IMR-90 (cell line): ENCODE results near the gene PCBP1. TPM values are rescaled to one million over a fixed set of nuclear protein-coding genes. Genes with fewer than 3 reads are reported as not detected.

Experiments
- ATAC-seq: fragments of 200-7000 bp; cut with Tn5 transposase; 2 replicates; pipeline ENCODE4 v1.9.1; 2020; ENCODE audit warnings: low read depth, mild to moderate bottlenecking, moderate library complexity
- BruUV-seq: library from RNA; stranded (reverse); fragments of 400-500 nt; replicated peaks from 2 replicates; lab custom pipeline; 2021; lab: Mats Ljungman, UMichigan
- CTCF ChIA-PET: fragments of 300-600 bp; formaldehyde crosslinking; extraction: SDS; loops from one replicate; lab custom pipeline; 2021; ENCODE audit warnings: antibody characterized with exemption; lab: Yijun Ruan, JAX
- POLR2A ChIA-PET: fragments of 300-600 bp; sonication (Branson Sonifier 250); formaldehyde crosslinking; loops from one replicate; lab custom pipeline; 2022; ENCODE audit warnings: antibody characterized with exemption; ENCODE audit not compliant: unreplicated experiment; lab: Charles Lee
- DNase-seq: peaks from one replicate; pipeline ENCODE4 v3.0.0; 2013
- H2AFZ ChIP-seq: replicated peaks from 2 replicates; pipeline ENCODE3; 2013; ENCODE audit warnings: low read length, mild to moderate bottlenecking; ENCODE audit not compliant: poor library complexity
- H2AK5ac ChIP-seq: 2 replicates; pipeline ENCODE4 v1.6.1; 2013; ENCODE audit warnings: low read depth, low read length, inconsistent platforms
- H2AK9ac ChIP-seq: replicated peaks from 2 replicates; pipeline ENCODE3; 2013; ENCODE audit warnings: mild to moderate bottlenecking, low read depth, low read length, moderate library complexity; ENCODE audit not compliant: poor library complexity
- H2BK120ac ChIP-seq: 2 replicates; pipeline ENCODE4 v1.6.1; 2013; ENCODE audit warnings: low read depth, low read length, inconsistent platforms
- H2BK15ac ChIP-seq: 3 replicates; pipeline ENCODE4 v1.6.1; 2013; ENCODE audit warnings: low read depth, low read length, inconsistent platforms
- H2BK20ac ChIP-seq: 2 replicates; pipeline ENCODE4 v1.6.1; 2013; ENCODE audit warnings: low read depth, mild to moderate bottlenecking, inconsistent platforms, low read length, moderate library complexity
- H2BK5ac ChIP-seq: 2 replicates; pipeline ENCODE4 v1.6.1; 2013; ENCODE audit warnings: mild to moderate bottlenecking, low read depth, low read length, inconsistent platforms; ENCODE audit not compliant: poor library complexity, severe bottlenecking
- H3K14ac ChIP-seq: replicated peaks from 2 replicates; pipeline ENCODE4 v1.6.1; 2013; ENCODE audit warnings: low read depth, low read length, inconsistent platforms
- H3K18ac ChIP-seq: 2 replicates; pipeline ENCODE4 v1.6.1; 2013; ENCODE audit warnings: low read depth, low read length, control low read depth
- H3K23ac ChIP-seq: 2 replicates; pipeline ENCODE4 v1.6.1; 2013; ENCODE audit warnings: low read depth, low read length, inconsistent platforms
- H3K27ac ChIP-seq: 2 replicates; pipeline ENCODE4 v1.5.1; 2013; ENCODE audit warnings: mild to moderate bottlenecking, control low read depth, low read length; ENCODE audit not compliant: insufficient read depth
- H3K27me3 ChIP-seq: 2 replicates; pipeline ENCODE4 v1.6.1; 2013; ENCODE audit warnings: low read length; ENCODE audit not compliant: control insufficient read depth, insufficient read depth
- H3K36me3 ChIP-seq: 2 replicates; pipeline ENCODE4 v1.6.1; 2013; ENCODE audit warnings: low read length, mixed read lengths; ENCODE audit not compliant: control insufficient read depth, insufficient read depth
- H3K4ac ChIP-seq: 2 replicates; pipeline ENCODE4 v1.6.1; 2013; ENCODE audit warnings: low read depth, low read length, inconsistent platforms
- H3K4me1 ChIP-seq: 2 replicates; pipeline ENCODE4 v1.6.1; 2013; ENCODE audit warnings: low read length, mixed read lengths; ENCODE audit not compliant: control insufficient read depth, insufficient read depth
- H3K4me2 ChIP-seq: 2 replicates; pipeline ENCODE4 v1.6.1; 2013; ENCODE audit warnings: low read depth, mild to moderate bottlenecking, control low read depth, low read length, moderate library complexity
- H3K4me3 ChIP-seq: 2 replicates; pipeline ENCODE4 v1.5.1; 2013; ENCODE audit warnings: low read depth, mild to moderate bottlenecking, control low read depth, low read length, moderate library complexity; ENCODE audit not compliant: insufficient read depth
- H3K56ac ChIP-seq: 2 replicates; pipeline ENCODE4 v1.6.1; 2013; ENCODE audit warnings: low read length, inconsistent platforms; ENCODE audit not compliant: insufficient read depth; ENCODE audit errors: extremely low read depth
- H3K79me1 ChIP-seq, 2 experiments: 2 replicates each; pipeline ENCODE4 v1.6.1; 2013; ENCODE audit warnings: low read length in 2 of 2, inconsistent platforms in 1 of 2, low read depth in 1 of 2
- H3K9ac ChIP-seq: 2 replicates; pipeline ENCODE4 v1.6.1; 2013; ENCODE audit warnings: low read depth, low read length, control low read depth
- H3K9me1 ChIP-seq: 2 replicates; pipeline ENCODE4 v1.6.1; 2013; ENCODE audit warnings: low read length, inconsistent platforms; ENCODE audit not compliant: insufficient read depth
- H3K9me3 ChIP-seq: 2 replicates; pipeline ENCODE4 v1.6.1; 2013; ENCODE audit warnings: low read length; ENCODE audit not compliant: control insufficient read depth, insufficient read depth
- H4K20me1 ChIP-seq: 2 replicates; pipeline ENCODE4 v1.6.1; 2013; ENCODE audit warnings: low read length, inconsistent platforms; ENCODE audit not compliant: insufficient read depth
- H4K5ac ChIP-seq: 2 replicates; pipeline ENCODE4 v1.6.1; 2013; ENCODE audit warnings: mild to moderate bottlenecking, low read depth, low read length, control low read depth
- H4K8ac ChIP-seq, 2 experiments: 2 replicates each; pipeline ENCODE4 v1.6.1; 2013; ENCODE audit warnings: low read depth in 2 of 2, low read length in 2 of 2, control low read depth in 1 of 2, inconsistent platforms in 1 of 2
- H4K91ac ChIP-seq: 2 replicates; pipeline ENCODE4 v1.6.1; 2013; ENCODE audit warnings: low read depth, low read length, inconsistent platforms; ENCODE audit not compliant: insufficient read depth
- BHLHE40 ChIP-seq: fragments of 150-350 bp; IDR thresholded peaks from 2 replicates; pipeline ENCODE4 v1.6.1; 2016; ENCODE audit warnings: mild to moderate bottlenecking, low read depth, low read length
- CEBPB ChIP-seq: IDR thresholded peaks from 2 replicates; pipeline ENCODE4 v1.6.1; 2012; ENCODE audit warnings: low read depth, low read length, improper control_type of control experiment
- CHD1 ChIP-seq: IDR thresholded peaks from 2 replicates; pipeline ENCODE4 v1.6.1; 2012; ENCODE audit warnings: low read depth, low read length, improper control_type of control experiment
- CTCF ChIP-seq: conservative IDR thresholded peaks from 2 replicates; pipeline ENCODE4 v1.5.1; 2012; ENCODE audit warnings: mild to moderate bottlenecking, low read depth, low read length, improper control_type of control experiment
- ELK1 ChIP-seq: fragments of 150-350 bp; IDR thresholded peaks from 2 replicates; pipeline ENCODE4 v1.6.1; 2016; ENCODE audit warnings: low read depth, mild to moderate bottlenecking, low read length, moderate library complexity, borderline replicate concordance
- MAFK ChIP-seq: IDR thresholded peaks from 2 replicates; pipeline ENCODE4 v1.6.1; 2012; ENCODE audit warnings: low read depth, low read length, improper control_type of control experiment
- MAZ ChIP-seq: IDR thresholded peaks from 2 replicates; pipeline ENCODE4 v1.6.1; 2012; ENCODE audit warnings: low read depth, mild to moderate bottlenecking, low read length, improper control_type of control experiment, moderate library complexity, borderline replicate concordance
- MXI1 ChIP-seq: IDR thresholded peaks from 2 replicates; pipeline ENCODE4 v1.6.1; 2012; ENCODE audit warnings: low read depth, mild to moderate bottlenecking, low read length, moderate library complexity, borderline replicate concordance
- NFE2L2 ChIP-seq: fragments of 150-350 bp; IDR thresholded peaks from 2 replicates; pipeline ENCODE4 v1.6.1; 2016; ENCODE audit warnings: low read depth, mild to moderate bottlenecking, low read length
- POLR2A ChIP-seq: IDR thresholded peaks from 2 replicates; pipeline ENCODE4 v1.6.1; 2012; ENCODE audit warnings: mild to moderate bottlenecking, low read depth, low read length
- RAD21 ChIP-seq: IDR thresholded peaks from 2 replicates; pipeline ENCODE4 v1.6.1; 2012; ENCODE audit warnings: low read length, improper control_type of control experiment
- RCOR1 ChIP-seq: IDR thresholded peaks from 2 replicates; pipeline ENCODE4 v1.6.1; 2012; ENCODE audit warnings: mild to moderate bottlenecking, low read length, improper control_type of control experiment; ENCODE audit not compliant: insufficient replicate concordance
- RFX5 ChIP-seq: IDR thresholded peaks from 2 replicates; pipeline ENCODE4 v1.8.0; 2012; ENCODE audit warnings: low read depth, mild to moderate bottlenecking, low read length, moderate library complexity
- SMC3 ChIP-seq: fragments of 150-350 bp; IDR thresholded peaks from 2 replicates; pipeline ENCODE4 v1.6.1; 2016; ENCODE audit warnings: low read depth, mild to moderate bottlenecking, antibody characterized with exemption, low read length, moderate library complexity
- WGBS, 2 experiments: methylation state at CpG; one replicate each; pipeline versions ENCODE4 v1.1.5 to v1.1.7; 2013; ENCODE audit warnings: missing lambda C conversion rate in 2 of 2; ENCODE audit not compliant: insufficient read length in 1 of 2; ENCODE audit errors: extremely low coverage in 2 of 2; 5-methylcytosine and 5-hydroxymethylcytosine counted together
- dilution Hi-C: fragments of 300-500 bp; cut with HindIII; formaldehyde crosslinking; loops from one replicate; pipeline ENCODE4 v1.14.3; 2018; ENCODE audit warnings: low sequenced_read_pairs; ENCODE audit not compliant: unreplicated experiment
- in situ Hi-C: fragments of 300-500 bp; cut with MboI; formaldehyde crosslinking; loops from 3 replicates; pipeline ENCODE4 v1.14.3; 2019; ENCODE audit warnings: low sequenced_read_pairs, inconsistent platforms, mixed read lengths
- intact Hi-C: fragments of 100-400 bp; cut with micrococcal nuclease; formaldehyde crosslinking; loops from 2 replicates; pipeline ENCODE4 v1.10.0; 2022
- polyA plus RNA-seq, 3 experiments: library from polyadenylated mRNA; depleted of rRNA; stranded (reverse); fragments of >200 nt; gene quantifications; 2 replicates each; pipeline ENCODE4 v1.2.3, GENCODE V29; 2012; ENCODE audit warnings: low replicate concordance in 1 of 3
- total RNA-seq: library from RNA; depleted of rRNA; stranded (reverse); fragments of >200 nt; gene quantifications from 2 replicates; pipeline ENCODE4 v1.2.3, GENCODE V29; 2012
- TF ChIP-seq, protein P1 (sequence below): fragments of 150-350 bp; IDR thresholded peaks from 2 replicates; pipeline ENCODE4 v1.6.1; 2017; ENCODE audit warnings: mild to moderate bottlenecking, antibody characterized with exemption, low read length, low read depth

The PCBP1 gene
- total and polyA plus RNA-seq, 2 of the 4 experiments (the other 2 are of a cell fraction) = 33.7 to 166 TPM

DNA sequence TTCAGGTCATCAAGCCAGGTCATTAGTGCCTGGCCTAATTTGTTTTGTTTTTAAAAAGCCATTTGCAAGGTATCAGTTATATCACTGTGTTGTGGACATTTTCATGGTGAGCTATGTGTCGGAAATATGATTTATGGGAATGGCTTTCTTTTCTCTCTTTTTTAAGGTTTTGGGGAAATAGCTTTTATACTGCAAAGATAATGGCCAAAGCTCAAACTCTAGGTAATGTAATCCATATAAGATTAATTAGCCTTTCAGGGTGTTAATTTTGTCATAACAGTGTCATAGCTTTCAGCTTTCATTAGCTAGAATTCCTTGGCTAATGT, 45.8 kb downstream of the PCBP1 start:
- Histone ChIP-seq H4K5ac (peak overlapping the region; percentile 87), H2BK20ac (peak overlapping the region; percentile 81), H2BK5ac (peak overlapping the region; percentile 94), H3K79me1 (peaks cover 3% of the 10 kb centered on the region in 2 experiments; a peak in 1 of 4 replicates), H3K56ac (peak overlapping the region; percentile 92), H3K4me2 (peak overlapping the region; percentile 71), H2AFZ (peak overlapping the region; percentile 77), H3K4me1 (peaks cover 10% of the 10 kb centered on the region), H2BK15ac (peak overlapping the region; percentile 71; the same call in 2 of the 3 replicates), H3K4me3 (no peak overlapping the region), H2AK9ac (no peak overlapping the region), H4K91ac (peak overlapping the region; percentile 93), H3K14ac (peak overlapping the region; percentile 92), H3K23ac (peak overlapping the region; percentile 82; the same call in 1 of the 2 replicates), H3K9me3 (no peaks in the 10 kb centered on the region), H2BK120ac (peak overlapping the region; percentile 93), H3K9ac (peak overlapping the region; percentile 68), H3K27ac (peak overlapping the region; percentile 79), H4K8ac (peak overlapping the region; percentile 61 to 87), H3K9me1 (peaks cover 10% of the 10 kb centered on the region), H3K4ac (peak overlapping the region; percentile 85), H3K18ac (peak overlapping the region; percentile 63), H2AK5ac (peak overlapping the region; percentile 44; the same call in 1 of the 2 replicates), H3K27me3 (no peaks in the 10 kb centered on the region), H4K20me1 (no peaks in the 10 kb centered on the region), H3K36me3 (no peaks in the 10 kb centered on the region)
- ATAC-seq (no peak), DNase-seq (no peak)
- in situ Hi-C loops = loop anchor here (5.0 kb wide), 1 partner anchor 41 kb away; no protein-coding TSS in a partner anchor
- ChIA-PET POLR2A (interaction anchor here (1.0 kb wide), 1 partner anchor 38 kb away, joined by 3 read pairs; no protein-coding TSS in a partner anchor), CTCF (interaction anchor here (0.7 to 1.4 kb wide), 2 partner anchors 170 to 221 kb away, joined by 3 to 5 read pairs; no protein-coding TSS in a partner anchor)
- TF ChIP-seq MXI1 (no peak), MAFK (no peak), CTCF (no peak), CHD1 (no peak), BHLHE40 (no peak), MAZ (no peak), SMC3 (no peak), RAD21 (no peak), RFX5 (no peak), POLR2A (no peak), RCOR1 (no peak), NFE2L2 (no peak), CEBPB (no peak), ELK1 (no peak)
- TF ChIP-seq, protein P1, sequence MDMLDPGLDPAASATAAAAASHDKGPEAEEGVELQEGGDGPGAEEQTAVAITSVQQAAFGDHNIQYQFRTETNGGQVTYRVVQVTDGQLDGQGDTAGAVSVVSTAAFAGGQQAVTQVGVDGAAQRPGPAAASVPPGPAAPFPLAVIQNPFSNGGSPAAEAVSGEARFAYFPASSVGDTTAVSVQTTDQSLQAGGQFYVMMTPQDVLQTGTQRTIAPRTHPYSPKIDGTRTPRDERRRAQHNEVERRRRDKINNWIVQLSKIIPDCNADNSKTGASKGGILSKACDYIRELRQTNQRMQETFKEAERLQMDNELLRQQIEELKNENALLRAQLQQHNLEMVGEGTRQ = no peak
- intact Hi-C loops = no loop called here
- no TSS peak for BruUV-seq
- WGBS, 2 experiments = no CpG with 5 or more reads among the region's 1 CpG
- dilution Hi-C loops = no loop called here
